ENCODE data around the gene POLE4.
A peak's percentile ranks its signal among the peaks of the same experiment; 100 is the strongest.

The POLE4 gene, protein sequence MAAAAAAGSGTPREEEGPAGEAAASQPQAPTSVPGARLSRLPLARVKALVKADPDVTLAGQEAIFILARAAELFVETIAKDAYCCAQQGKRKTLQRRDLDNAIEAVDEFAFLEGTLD

GRCh38 chr2:74958274-74959105, at the start of gene POLE4:
Gene POLE4 (plus strand): TSS chr2:74958643. CDS start chr2:74958680, 37 bp downstream.
- DNase-seq: peak; percentile 80

DNA sequence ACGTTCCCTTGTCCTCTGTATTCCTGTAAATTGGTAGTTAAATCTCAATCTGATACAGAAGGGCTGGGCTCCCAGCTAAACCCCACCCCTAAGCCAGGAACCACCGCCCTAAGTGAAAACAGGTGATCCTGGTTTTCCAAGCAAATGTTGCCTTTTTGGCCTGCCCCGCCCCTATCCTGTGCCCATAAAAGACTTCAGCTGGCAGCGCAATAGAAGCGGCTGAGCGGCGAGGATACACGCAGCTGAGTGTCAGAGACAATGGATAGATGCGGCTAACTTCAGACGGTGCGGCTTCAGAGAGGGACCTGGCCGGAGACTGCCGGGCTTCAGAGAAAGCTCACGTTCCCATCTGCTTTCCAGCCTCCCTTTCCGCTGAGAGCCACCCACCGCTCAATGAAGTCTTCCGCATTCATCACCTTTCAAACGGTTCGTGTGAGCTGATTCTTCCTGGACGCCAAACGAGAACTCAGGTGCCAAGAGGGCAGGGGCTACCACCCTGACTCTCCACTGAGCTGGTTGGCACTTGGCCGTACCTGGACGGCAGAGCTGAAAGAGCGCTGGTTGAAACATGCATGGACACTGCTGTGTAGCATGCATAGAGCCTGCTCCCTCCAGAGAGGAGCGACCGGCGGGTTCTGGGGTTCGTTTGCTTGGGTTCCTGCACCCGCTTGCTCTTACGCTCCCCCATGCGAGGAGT, 49.5 kb upstream of the POLE4 start:
- DNase-seq: no peak

DNA sequence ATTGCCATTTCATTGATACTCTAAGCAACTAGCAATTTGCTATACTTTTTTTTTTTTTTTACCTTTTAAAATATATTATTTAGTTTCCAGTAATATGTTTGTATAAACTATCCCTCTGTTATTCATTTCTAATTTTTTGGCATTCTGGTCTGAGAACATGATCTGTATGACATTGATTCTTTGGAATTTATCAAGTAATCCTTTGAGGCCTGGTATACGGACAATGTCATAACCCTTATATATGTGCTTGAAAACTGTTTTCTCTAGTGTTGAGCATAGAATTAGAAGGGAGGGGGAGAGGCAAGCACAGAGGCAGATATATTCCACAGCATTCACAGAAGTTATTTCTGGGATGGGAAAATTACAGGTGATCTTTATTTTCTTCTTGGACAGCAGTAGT, 48.2 kb upstream of the POLE4 start:
- DNase-seq: no peak

GRCh38 chr2:74911061-74911460, 47.4 kb upstream of the POLE4 start:
- no peak for DNase-seq

DNA sequence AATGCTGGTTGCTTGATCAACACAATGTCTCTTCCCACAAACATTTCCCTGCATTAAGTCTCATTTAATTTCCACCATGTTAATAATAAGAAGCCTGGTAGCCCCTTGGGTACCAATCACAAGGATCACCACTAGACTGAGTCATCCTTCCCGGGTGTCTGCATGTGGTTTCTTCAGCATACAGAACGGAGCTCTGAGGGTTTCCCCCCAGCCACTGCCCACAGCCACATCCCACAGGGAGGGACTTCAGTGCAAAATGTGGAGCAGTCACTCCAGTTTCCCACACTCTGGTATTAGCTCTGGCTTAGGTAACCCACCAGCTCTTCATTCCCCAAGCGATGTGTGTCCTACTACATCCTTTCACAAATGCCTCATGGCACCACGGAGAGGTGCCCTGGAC, 42.7 kb upstream of the POLE4 start:
- no peak for DNase-seq

- DNase-seq: no peak
These were observed 42.0 kb upstream of the POLE4 start for GRCh38 chr2:74916394-74916793.

DNA sequence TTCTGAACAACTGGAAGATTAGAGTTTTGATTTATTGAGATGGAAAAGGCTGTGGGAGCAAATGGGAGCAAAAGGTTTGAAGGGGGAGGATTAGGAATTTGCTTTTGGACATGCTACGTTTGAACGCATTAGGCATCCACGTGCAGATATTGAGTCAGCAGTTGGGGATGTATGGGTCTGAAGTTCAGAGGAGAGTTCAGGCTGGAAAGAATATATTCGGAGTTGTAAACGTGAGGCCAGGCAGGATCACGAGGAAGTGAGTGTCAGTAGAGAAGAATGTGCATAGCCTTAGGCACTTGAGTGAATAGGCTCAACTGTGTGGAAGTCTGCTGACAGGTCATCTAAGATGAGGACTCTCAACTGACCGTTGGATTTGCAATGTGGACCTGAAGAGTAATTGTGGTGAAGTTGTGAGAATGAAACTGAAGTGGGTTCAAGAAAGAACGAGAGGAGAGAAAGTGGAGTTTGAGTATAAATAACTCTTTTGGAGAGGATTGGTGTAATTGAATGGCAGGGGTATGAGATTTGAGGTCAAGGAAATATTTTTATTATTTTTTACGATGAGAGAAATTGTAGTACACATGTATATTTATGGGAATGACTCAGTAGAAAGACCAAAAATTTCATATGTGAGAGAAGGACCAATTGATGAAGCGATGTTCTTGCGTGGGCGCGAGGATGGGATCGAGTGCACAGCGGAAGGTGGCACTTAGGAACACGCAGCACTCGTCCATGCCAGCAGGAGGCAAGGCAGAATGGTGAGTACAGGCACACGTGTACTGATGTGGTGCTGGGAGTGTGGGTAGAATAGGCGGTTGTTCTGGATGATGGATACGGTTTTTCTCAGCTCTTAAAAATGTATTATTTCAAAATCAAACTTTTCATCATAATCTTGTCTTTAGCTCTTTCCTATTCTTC, 40.5 kb upstream of the POLE4 start:
- no peak for DNase-seq

GRCh38 chr2:74919827-74920226, 38.6 kb upstream of the POLE4 start:
- DNase-seq: peak; percentile 11

DNA sequence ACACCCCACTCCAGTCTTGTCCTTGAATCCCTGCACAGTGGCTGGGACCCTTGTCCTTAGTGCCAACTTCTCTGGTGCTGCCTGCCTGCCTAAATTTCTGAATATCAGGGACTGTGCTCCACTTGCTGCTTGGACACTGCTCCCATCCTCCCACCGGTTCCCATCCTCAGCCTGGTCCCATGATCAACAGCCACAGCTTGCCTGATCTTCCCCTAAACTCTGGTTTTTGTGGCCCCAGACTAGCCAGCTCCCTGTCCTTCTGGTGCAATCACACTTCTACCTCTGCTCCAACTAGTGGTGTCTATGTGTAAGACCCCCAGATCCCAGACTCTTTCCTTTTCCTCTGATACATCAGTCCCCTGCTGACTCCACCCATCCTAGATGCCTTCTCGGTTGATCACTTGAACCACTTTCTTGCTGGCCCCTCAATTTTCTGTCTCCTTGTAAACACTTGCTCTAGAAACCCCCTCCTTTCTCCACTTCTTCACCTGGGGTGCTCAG, 37.2 kb upstream of the POLE4 start:
- no peak for DNase-seq

GRCh38 chr2:74922592-74923227, 35.7 kb upstream of the POLE4 start:
- DNase-seq: no peak

DNA sequence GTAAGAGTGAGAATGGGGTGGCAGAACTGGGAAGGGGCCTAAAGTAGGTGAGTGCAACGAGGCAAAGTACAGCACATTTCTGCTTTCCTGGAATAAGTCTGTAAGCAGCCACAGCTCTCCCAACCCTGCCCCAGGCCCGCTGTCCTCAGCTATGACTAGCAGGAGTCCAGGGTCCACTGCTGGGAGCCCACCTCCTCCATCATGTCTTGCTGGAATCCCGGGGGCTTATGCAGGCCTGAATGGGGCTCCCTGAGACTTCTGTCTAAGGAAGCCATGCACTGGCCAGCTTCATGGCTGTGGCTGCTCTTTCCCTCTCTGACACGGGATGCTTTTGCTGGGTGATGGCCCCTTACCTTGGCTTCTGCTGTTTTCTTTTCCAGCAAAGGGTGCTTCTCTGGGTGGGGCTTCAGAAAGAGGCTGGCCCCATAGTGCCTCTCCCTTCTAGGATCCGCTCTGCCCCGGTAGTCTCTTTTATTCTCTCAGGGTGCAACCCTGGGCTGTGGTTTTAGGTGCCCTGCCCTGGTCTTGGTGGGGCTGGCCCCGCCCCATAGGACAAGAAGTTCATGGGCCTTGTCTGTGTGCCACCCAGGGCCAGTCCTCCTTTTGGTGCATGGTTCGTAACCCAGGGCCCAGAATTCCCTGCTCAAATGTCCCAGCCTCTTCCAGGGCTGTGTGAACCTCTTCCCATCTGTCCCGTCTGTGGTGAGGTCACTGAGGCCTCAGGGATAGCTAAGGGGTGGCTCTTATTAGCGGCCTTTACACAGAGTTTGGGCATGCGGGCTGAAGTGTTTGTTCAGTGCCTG, 33.8 kb upstream of the POLE4 start:
- DNase-seq: no peak

GRCh38 chr2:74925361-74925786, 33.1 kb upstream of the POLE4 start:
- no peak for DNase-seq

- DNase-seq: no peak
These were observed 30.8 kb upstream of the POLE4 start for GRCh38 chr2:74927621-74928020.

DNA sequence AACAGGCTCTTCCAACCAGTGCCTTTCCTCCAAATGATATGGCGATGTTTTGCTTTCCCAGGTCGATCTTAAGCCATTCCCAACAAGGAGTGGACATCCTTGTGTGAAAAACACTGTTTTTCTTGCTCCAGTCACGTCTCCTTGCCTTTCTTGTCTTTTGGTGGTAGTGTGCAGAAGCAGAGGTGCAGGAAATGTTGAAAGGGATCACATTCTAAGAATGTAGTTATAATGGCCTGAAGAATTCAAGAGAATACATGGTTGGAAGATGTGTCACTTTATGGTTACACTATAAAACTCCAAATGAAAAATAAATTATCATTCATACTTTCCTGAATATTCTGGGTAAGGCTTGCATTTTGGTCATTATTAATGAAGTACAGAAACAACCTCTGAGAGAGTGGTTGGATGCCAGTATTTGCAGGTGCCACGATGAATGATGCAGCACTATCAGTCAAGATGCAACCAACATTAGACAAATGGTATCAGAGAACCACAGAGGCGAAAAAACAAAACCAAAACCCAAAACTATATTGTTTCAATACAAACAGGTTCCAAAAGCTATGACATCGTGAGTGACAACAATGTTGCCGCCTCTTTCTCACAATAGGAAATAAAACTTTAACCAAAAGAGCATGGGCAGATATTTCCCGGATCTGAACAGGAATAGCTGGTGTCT, 27.5 kb upstream of the POLE4 start:
- DNase-seq: no peak

- DNase-seq: no peak
These were observed 26.5 kb upstream of the POLE4 start for GRCh38 chr2:74931940-74932339.

DNA sequence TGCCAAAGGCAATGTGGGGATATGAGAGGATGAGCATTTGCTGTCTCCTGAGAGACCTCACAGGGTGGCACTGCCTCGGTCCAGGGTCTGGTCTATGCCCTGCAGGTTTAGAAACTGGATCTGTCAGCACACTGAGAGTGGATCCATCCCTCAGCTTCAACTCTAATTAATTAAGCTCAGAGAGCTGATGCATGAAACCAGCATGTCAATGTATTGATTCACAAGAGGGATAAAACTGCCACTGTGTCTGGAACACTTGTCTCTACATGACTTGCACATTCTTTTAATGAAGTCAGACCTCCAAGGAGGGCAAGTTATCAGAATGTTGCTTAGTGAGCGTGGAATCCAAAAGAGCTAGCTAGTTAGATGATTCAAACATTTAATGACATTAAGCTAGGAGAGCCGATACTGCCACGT, 22.5 kb upstream of the POLE4 start:
- DNase-seq: no peak

- DNase-seq: no peak
These were observed 21.1 kb upstream of the POLE4 start for GRCh38 chr2:74937221-74937880.

DNA sequence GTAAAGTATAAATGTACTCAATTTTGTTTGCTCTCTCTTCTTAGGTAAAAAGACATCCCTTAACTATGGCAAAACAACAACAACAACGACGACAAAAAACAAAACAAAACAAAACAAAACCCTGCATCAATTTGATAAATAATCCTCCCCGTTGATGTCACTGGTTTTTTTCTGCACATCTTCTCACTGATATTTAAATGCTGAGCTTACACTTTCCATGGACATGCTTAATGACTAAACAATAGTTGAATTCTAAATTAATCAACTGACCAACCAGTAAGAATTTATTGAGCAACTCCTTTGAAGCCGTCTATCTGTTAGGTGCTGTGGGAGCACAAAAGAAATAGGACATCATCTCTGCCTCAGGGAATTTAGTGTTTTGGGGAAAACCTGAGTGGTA, 20.2 kb upstream of the POLE4 start:
- DNase-seq: no peak

GRCh38 chr2:74939919-74940812, 18.3 kb upstream of the POLE4 start:
- no peak for DNase-seq

All from SHP77 treated with DMSO at 0.1 percent for 48 hours (cell line).